Stimulated activated CD8-positive, alpha-beta memory T cell treated with anti-CD3 and anti-CD28 coated beads, Interleukin-7, amount 100 ng/mL, for 48 hours (primary cell): ENCODE results near the gene CCDC190.
"Not testable (repeated sequence)": the region's sequence is repeated elsewhere in the genome, so short reads cannot be mapped to it uniquely, and the experiment has no call there.

Experiments used
- DNase-seq, 2 donors: peaks; one replicate each; pipeline ENCODE4 v3.0.0-alpha.2; 2020; ENCODE audit warnings: low read depth in 1 of 2; ENCODE audit errors: extremely low read depth in 1 of 2

CCDC190 gene

DNA sequence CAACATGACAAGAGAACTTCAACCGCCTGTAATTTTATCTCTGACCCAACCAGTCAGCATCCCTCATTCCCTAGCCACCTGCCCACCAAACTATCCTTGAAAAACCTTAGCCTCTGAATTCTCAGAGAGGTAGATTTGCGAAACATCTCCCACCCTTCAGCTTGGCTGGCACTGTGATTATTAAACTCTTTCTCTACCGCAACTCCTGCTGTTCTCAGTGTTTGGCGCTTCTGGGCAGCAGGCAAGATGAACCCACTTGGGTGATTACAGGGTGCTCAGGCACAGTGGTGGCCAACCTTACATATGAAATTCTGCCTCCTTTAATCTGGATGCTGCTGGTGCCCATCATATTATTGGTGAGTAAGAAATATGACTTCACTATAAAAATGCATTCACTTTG is 22.1 kb downstream of the CCDC190 start:
- no peak for DNase-seq

DNA sequence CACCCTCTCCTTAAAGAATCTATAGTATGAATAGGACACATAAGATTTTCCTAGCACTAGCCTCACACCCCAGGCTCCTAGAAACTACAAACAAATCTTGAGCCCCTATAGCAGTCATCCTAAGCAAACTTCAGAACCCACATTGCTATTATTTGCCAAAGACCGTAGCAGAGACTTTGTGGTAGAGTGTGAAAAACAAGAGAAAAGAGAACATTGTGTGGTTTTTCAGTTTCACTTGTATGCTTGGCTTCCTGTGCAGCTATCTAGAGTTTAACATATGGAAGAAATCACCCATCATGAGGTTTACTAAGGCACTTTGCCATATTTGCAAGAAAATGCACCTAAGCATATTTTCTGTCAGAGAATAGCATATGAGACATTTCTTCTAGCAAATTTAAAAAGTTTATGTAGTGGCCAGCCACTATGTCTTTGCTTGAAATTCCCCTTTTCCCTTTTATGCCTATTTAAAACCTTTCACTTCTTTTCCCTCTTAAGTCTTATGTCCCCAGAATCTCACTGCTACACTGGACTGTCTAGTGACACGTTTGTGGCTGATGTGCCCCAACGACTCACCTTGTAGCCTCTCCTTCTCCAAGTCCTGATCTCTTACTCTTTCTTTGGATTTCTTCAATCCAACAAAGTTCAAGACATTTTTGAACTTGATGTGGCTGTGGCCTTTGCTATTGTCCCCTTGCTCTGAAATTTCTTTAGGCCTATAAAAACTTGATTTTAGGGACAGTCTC is 25.6 kb downstream of the CCDC190 start:
- DNase-seq: no peak

DNA sequence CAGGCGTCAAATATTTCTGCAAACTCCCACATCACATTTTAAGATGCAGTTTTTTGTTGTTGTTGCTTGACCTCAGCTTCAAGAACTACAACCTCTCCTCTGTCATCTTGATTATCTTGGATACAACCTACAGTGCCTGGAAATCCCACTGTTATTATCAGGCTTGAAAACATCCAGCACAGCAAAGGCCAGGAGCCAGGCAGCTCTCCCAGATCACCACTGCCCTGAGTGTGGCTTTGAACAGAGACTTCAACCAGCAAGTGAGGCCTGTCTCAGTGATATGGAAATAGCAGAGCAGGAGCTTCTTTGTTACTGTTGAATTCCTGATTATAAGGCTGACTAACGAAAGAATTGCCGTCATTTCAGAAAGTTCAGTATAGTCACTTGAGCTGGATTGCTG is 28.5 kb downstream of the CCDC190 start:
- no peak for DNase-seq

DNA sequence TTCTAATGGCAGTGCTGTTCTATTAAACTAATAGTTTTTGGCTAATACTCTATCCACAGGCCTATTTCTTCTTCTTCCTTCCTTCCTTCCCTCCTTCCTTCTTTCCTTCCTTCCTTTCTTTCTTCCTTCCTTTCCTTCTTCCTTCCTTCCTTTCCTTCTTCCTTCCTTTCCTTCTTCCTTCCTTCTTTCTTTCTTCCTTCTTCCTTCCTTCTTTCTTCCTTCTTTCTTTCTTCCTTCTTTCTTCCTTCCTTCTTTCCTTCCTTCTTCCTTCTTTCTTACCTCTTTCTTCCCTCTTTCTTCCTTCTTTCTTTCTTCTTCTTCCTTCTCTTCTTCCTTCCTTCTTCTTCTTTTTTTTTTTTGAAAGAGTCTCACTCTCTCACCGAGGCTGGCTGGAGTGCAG is 31.7 kb downstream of the CCDC190 start:
- no peak for DNase-seq

DNA sequence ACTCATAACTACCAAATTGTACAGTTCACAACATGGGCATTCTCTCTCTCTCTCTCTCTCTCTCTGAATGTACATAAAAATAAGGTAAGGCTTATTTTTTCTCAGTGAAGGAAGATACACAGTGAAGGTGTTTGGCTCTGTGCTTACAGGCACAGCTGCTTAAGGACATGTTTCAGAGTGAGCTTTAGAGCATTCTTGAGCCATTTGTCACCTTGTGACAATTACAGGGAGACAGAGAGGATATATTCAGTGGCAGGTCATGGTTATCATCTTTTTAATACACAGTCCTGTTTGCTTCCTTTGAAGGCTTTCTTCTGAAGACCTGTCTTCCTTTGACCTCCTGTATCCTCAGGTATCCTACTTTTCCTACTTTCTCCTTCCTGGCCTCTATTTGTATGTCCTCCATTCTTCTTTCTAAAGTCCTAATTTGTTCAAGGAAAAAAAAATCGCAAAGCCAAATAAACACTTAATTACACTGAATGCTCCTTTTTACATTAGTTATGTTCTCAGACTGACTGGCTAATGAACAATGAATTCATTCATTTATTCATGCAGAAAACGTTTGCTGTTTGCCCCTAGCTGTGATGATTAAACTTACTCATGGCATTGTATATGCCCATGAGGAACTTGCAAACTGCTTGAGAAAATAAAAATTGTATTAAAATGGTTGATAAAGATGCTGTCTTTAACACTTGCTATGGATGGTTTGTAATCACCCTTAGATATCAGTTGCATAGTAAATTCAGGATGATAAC is 37.0 kb downstream of the CCDC190 start:
- DNase-seq: no peak

DNA sequence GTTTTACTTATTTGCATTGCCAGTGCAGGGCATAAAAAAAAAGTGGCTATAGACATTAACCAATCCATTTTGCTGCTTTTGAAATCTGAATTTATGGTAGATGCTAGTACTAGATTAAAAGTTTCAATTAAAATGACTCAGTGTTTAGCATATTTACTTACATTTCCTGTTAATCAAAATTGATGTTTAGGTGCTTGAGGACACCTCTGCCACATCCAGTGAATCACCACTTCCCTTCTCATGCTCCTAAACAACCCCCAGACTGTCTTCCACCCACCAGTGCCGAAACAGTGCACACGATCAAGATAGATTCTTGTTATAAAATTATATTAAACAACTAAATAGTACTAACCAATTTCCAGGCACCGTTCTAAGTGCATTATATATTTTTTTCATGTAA is 37.7 kb downstream of the CCDC190 start:
- DNase-seq: no peak

DNA sequence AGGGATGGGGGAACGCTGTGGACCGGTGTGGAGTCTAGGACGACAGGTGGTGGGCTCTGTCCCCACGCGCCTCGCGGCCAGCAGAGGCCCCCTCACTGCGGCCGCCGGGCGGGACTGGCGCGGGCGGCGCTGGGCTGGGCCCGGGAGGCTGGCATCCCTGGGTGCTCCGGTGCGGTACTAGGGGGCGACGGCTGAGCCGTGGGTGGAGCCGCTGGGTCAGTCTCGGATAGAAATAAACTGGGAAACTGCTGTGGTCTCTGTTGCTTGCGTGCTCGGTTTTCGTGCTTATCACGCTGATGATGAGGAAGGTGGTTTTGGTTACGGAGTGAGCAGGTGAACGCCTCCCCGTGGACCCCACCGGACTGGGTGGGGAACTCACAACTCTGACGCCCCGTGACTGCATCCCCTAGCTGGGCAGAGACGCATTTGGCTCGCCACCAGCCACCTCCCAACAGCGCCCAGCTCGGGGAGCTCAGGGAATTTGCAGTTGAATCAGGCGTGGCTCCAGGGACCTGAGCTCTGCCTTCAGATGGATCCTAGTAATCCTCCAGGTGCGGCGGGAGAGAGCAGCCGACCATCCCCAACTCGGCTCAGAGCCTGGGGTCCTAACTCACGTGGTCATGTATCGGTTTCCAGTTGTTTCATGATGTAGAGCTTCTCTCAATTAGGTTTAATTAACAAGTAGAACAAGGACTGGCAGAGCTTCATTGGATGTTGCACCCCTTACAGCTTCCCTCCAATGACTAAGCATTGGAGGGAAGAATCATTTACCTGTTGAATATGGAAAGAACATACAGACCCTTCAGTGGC is 38.4 kb downstream of the CCDC190 start:
- no peak for DNase-seq

DNA sequence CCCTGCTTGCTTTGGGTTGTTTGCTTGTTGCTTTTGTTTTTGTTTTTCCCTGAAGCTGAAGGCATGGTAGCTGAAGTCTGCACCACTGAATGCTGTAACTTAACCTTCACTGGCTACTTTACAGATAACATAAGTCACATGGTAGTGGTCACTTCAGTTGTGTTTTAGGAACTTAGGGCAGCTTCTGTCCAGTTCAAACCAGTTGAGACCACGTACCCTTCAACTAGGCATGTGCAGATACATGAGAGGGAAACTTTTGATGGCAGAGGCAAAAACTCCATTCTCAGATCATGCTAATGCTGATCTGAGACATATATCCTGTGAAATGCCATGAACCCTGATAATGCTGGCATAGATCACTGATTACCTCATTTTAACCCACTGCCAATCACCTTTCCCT is 42.3 kb downstream of the CCDC190 start:
- not testable (repeated sequence) for DNase-seq

DNA sequence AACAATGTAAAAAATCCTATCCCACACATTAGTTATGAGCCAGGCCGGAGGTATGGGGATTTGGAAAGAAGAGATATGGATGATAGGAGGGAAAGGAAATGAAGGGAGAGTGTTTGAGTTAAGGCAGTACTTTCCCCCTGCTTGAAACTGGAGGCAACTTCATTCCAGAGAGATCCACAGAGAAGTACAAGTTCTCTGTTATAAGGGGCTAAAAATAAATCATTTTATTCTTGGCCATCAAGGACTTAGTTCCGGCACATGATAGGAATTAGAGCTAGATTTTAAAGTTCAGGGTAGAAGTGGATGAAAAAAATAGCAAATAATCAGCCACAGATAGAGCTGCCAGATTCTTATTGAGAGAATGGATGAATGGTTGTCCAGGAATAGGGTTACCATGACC is 42.8 kb downstream of the CCDC190 start:
- not testable (repeated sequence) for DNase-seq

DNA sequence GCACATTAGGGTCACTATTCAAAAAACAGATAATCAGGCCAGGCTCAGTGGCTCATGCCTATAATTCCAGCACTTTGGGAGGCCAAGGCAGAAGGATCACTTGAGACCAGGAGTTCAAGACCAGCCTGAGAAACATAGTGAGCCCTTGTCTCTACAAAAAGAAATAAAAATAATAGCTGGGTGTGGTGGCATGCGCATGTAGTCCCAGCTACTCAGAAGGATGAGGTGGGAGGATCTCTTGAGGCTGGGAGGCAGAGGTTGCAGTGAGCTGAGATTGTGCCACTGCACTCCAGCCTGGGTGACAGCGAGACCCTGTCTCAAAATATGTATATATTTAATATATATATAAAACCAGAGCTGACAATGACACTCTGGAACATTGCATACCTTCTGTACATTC is 48.6 kb downstream of the CCDC190 start:
- DNase-seq: not testable (repeated sequence)

DNA sequence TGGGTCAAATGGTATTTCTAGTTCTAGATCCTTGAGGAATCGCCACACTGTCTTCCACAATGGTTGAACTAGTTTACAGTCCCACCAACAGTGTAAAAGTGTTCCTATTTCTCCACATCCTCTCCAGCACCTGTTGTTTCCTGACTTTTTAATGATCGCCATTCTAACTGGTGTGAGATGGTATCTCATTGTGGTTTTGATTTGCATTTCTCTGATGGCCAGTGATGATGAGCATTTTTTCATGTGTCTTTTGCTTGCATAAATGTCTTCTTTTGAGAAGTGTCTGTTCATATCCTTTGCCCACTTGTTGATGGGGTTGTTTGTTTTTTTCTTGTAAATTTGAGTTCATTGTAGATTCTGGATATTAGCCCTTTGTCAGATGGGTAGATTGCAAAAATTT is 53.5 kb downstream of the CCDC190 start:
- DNase-seq: not testable (repeated sequence)
